IMR-90 (cell line): ENCODE measurements around the gene RC3H1. TPM values are rescaled to one million over a fixed set of nuclear protein-coding genes. Genes with fewer than 3 reads are reported as not detected.

ENCODE experiments used
- ATAC-seq: fragments of 200-7000 bp; cut with Tn5 transposase; 2 replicates; pipeline ENCODE4 v1.9.1; 2020; ENCODE audit warnings: low read depth, mild to moderate bottlenecking, moderate library complexity
- BruUV-seq: library from RNA; stranded (reverse); fragments of 400-500 nt; replicated peaks from 2 replicates; lab custom pipeline; 2021; lab: Mats Ljungman, UMichigan
- CTCF ChIA-PET: fragments of 300-600 bp; formaldehyde crosslinking; extraction: SDS; loops from one replicate; lab custom pipeline; 2021; ENCODE audit warnings: antibody characterized with exemption; lab: Yijun Ruan, JAX
- POLR2A ChIA-PET: fragments of 300-600 bp; sonication (Branson Sonifier 250); formaldehyde crosslinking; loops from one replicate; lab custom pipeline; 2022; ENCODE audit warnings: antibody characterized with exemption; ENCODE audit not compliant: unreplicated experiment; lab: Charles Lee
- DNase-seq: peaks from one replicate; pipeline ENCODE4 v3.0.0; 2013
- H2AFZ ChIP-seq: replicated peaks from 2 replicates; pipeline ENCODE3; 2013; ENCODE audit warnings: low read length, mild to moderate bottlenecking; ENCODE audit not compliant: poor library complexity
- H2AK5ac ChIP-seq: 2 replicates; pipeline ENCODE4 v1.6.1; 2013; ENCODE audit warnings: low read depth, low read length, inconsistent platforms
- H2AK9ac ChIP-seq: replicated peaks from 2 replicates; pipeline ENCODE3; 2013; ENCODE audit warnings: mild to moderate bottlenecking, low read depth, low read length, moderate library complexity; ENCODE audit not compliant: poor library complexity
- H2BK120ac ChIP-seq: 2 replicates; pipeline ENCODE4 v1.6.1; 2013; ENCODE audit warnings: low read depth, low read length, inconsistent platforms
- H2BK15ac ChIP-seq: 3 replicates; pipeline ENCODE4 v1.6.1; 2013; ENCODE audit warnings: low read depth, low read length, inconsistent platforms
- H2BK20ac ChIP-seq: 2 replicates; pipeline ENCODE4 v1.6.1; 2013; ENCODE audit warnings: low read depth, mild to moderate bottlenecking, inconsistent platforms, low read length, moderate library complexity
- H2BK5ac ChIP-seq: 2 replicates; pipeline ENCODE4 v1.6.1; 2013; ENCODE audit warnings: mild to moderate bottlenecking, low read depth, low read length, inconsistent platforms; ENCODE audit not compliant: poor library complexity, severe bottlenecking
- H3K14ac ChIP-seq: replicated peaks from 2 replicates; pipeline ENCODE4 v1.6.1; 2013; ENCODE audit warnings: low read depth, low read length, inconsistent platforms
- H3K18ac ChIP-seq: 2 replicates; pipeline ENCODE4 v1.6.1; 2013; ENCODE audit warnings: low read depth, low read length, control low read depth
- H3K23ac ChIP-seq: 2 replicates; pipeline ENCODE4 v1.6.1; 2013; ENCODE audit warnings: low read depth, low read length, inconsistent platforms
- H3K27ac ChIP-seq: 2 replicates; pipeline ENCODE4 v1.5.1; 2013; ENCODE audit warnings: mild to moderate bottlenecking, control low read depth, low read length; ENCODE audit not compliant: insufficient read depth
- H3K27me3 ChIP-seq: 2 replicates; pipeline ENCODE4 v1.6.1; 2013; ENCODE audit warnings: low read length; ENCODE audit not compliant: control insufficient read depth, insufficient read depth
- H3K36me3 ChIP-seq: 2 replicates; pipeline ENCODE4 v1.6.1; 2013; ENCODE audit warnings: low read length, mixed read lengths; ENCODE audit not compliant: control insufficient read depth, insufficient read depth
- H3K4ac ChIP-seq: 2 replicates; pipeline ENCODE4 v1.6.1; 2013; ENCODE audit warnings: low read depth, low read length, inconsistent platforms
- H3K4me1 ChIP-seq: 2 replicates; pipeline ENCODE4 v1.6.1; 2013; ENCODE audit warnings: low read length, mixed read lengths; ENCODE audit not compliant: control insufficient read depth, insufficient read depth
- H3K4me2 ChIP-seq: 2 replicates; pipeline ENCODE4 v1.6.1; 2013; ENCODE audit warnings: low read depth, mild to moderate bottlenecking, control low read depth, low read length, moderate library complexity
- H3K4me3 ChIP-seq: 2 replicates; pipeline ENCODE4 v1.5.1; 2013; ENCODE audit warnings: low read depth, mild to moderate bottlenecking, control low read depth, low read length, moderate library complexity; ENCODE audit not compliant: insufficient read depth
- H3K56ac ChIP-seq: 2 replicates; pipeline ENCODE4 v1.6.1; 2013; ENCODE audit warnings: low read length, inconsistent platforms; ENCODE audit not compliant: insufficient read depth; ENCODE audit errors: extremely low read depth
- H3K79me1 ChIP-seq, 2 experiments: 2 replicates each; pipeline ENCODE4 v1.6.1; 2013; ENCODE audit warnings: low read length in 2 of 2, inconsistent platforms in 1 of 2, low read depth in 1 of 2
- H3K9ac ChIP-seq: 2 replicates; pipeline ENCODE4 v1.6.1; 2013; ENCODE audit warnings: low read depth, low read length, control low read depth
- H3K9me1 ChIP-seq: 2 replicates; pipeline ENCODE4 v1.6.1; 2013; ENCODE audit warnings: low read length, inconsistent platforms; ENCODE audit not compliant: insufficient read depth
- H3K9me3 ChIP-seq: 2 replicates; pipeline ENCODE4 v1.6.1; 2013; ENCODE audit warnings: low read length; ENCODE audit not compliant: control insufficient read depth, insufficient read depth
- H4K20me1 ChIP-seq: 2 replicates; pipeline ENCODE4 v1.6.1; 2013; ENCODE audit warnings: low read length, inconsistent platforms; ENCODE audit not compliant: insufficient read depth
- H4K5ac ChIP-seq: 2 replicates; pipeline ENCODE4 v1.6.1; 2013; ENCODE audit warnings: mild to moderate bottlenecking, low read depth, low read length, control low read depth
- H4K8ac ChIP-seq, 2 experiments: 2 replicates each; pipeline ENCODE4 v1.6.1; 2013; ENCODE audit warnings: low read depth in 2 of 2, low read length in 2 of 2, control low read depth in 1 of 2, inconsistent platforms in 1 of 2
- H4K91ac ChIP-seq: 2 replicates; pipeline ENCODE4 v1.6.1; 2013; ENCODE audit warnings: low read depth, low read length, inconsistent platforms; ENCODE audit not compliant: insufficient read depth
- BHLHE40 ChIP-seq: fragments of 150-350 bp; IDR thresholded peaks from 2 replicates; pipeline ENCODE4 v1.6.1; 2016; ENCODE audit warnings: mild to moderate bottlenecking, low read depth, low read length
- CEBPB ChIP-seq: IDR thresholded peaks from 2 replicates; pipeline ENCODE4 v1.6.1; 2012; ENCODE audit warnings: low read depth, low read length, improper control_type of control experiment
- CHD1 ChIP-seq: IDR thresholded peaks from 2 replicates; pipeline ENCODE4 v1.6.1; 2012; ENCODE audit warnings: low read depth, low read length, improper control_type of control experiment
- CTCF ChIP-seq: conservative IDR thresholded peaks from 2 replicates; pipeline ENCODE4 v1.5.1; 2012; ENCODE audit warnings: mild to moderate bottlenecking, low read depth, low read length, improper control_type of control experiment
- FOS ChIP-seq: fragments of 150-350 bp; IDR thresholded peaks from 2 replicates; pipeline ENCODE4 v1.6.1; 2016; ENCODE audit warnings: low read depth, low read length
- MAFK ChIP-seq: IDR thresholded peaks from 2 replicates; pipeline ENCODE4 v1.6.1; 2012; ENCODE audit warnings: low read depth, low read length, improper control_type of control experiment
- MAZ ChIP-seq: IDR thresholded peaks from 2 replicates; pipeline ENCODE4 v1.6.1; 2012; ENCODE audit warnings: low read depth, mild to moderate bottlenecking, low read length, improper control_type of control experiment, moderate library complexity, borderline replicate concordance
- MXI1 ChIP-seq: IDR thresholded peaks from 2 replicates; pipeline ENCODE4 v1.6.1; 2012; ENCODE audit warnings: low read depth, mild to moderate bottlenecking, low read length, moderate library complexity, borderline replicate concordance
- NFE2L2 ChIP-seq: fragments of 150-350 bp; IDR thresholded peaks from 2 replicates; pipeline ENCODE4 v1.6.1; 2016; ENCODE audit warnings: low read depth, mild to moderate bottlenecking, low read length
- POLR2A ChIP-seq: IDR thresholded peaks from 2 replicates; pipeline ENCODE4 v1.6.1; 2012; ENCODE audit warnings: mild to moderate bottlenecking, low read depth, low read length
- RAD21 ChIP-seq: IDR thresholded peaks from 2 replicates; pipeline ENCODE4 v1.6.1; 2012; ENCODE audit warnings: low read length, improper control_type of control experiment
- RCOR1 ChIP-seq: IDR thresholded peaks from 2 replicates; pipeline ENCODE4 v1.6.1; 2012; ENCODE audit warnings: mild to moderate bottlenecking, low read length, improper control_type of control experiment; ENCODE audit not compliant: insufficient replicate concordance
- RFX5 ChIP-seq: IDR thresholded peaks from 2 replicates; pipeline ENCODE4 v1.8.0; 2012; ENCODE audit warnings: low read depth, mild to moderate bottlenecking, low read length, moderate library complexity
- SMC3 ChIP-seq: fragments of 150-350 bp; IDR thresholded peaks from 2 replicates; pipeline ENCODE4 v1.6.1; 2016; ENCODE audit warnings: low read depth, mild to moderate bottlenecking, antibody characterized with exemption, low read length, moderate library complexity
- WGBS, 2 experiments: methylation state at CpG; one replicate each; pipeline versions ENCODE4 v1.1.5 to v1.1.7; 2013; ENCODE audit warnings: missing lambda C conversion rate in 2 of 2; ENCODE audit not compliant: insufficient read length in 1 of 2; ENCODE audit errors: extremely low coverage in 2 of 2; 5-methylcytosine and 5-hydroxymethylcytosine counted together
- dilution Hi-C: fragments of 300-500 bp; cut with HindIII; formaldehyde crosslinking; loops from one replicate; pipeline ENCODE4 v1.14.3; 2018; ENCODE audit warnings: low sequenced_read_pairs; ENCODE audit not compliant: unreplicated experiment
- in situ Hi-C: fragments of 300-500 bp; cut with MboI; formaldehyde crosslinking; loops from 3 replicates; pipeline ENCODE4 v1.14.3; 2019; ENCODE audit warnings: low sequenced_read_pairs, inconsistent platforms, mixed read lengths
- intact Hi-C: fragments of 100-400 bp; cut with micrococcal nuclease; formaldehyde crosslinking; loops from 2 replicates; pipeline ENCODE4 v1.10.0; 2022
- polyA plus RNA-seq, 3 experiments: library from polyadenylated mRNA; depleted of rRNA; stranded (reverse); fragments of >200 nt; gene quantifications; 2 replicates each; pipeline ENCODE4 v1.2.3, GENCODE V29; 2012; ENCODE audit warnings: low replicate concordance in 1 of 3
- total RNA-seq: library from RNA; depleted of rRNA; stranded (reverse); fragments of >200 nt; gene quantifications from 2 replicates; pipeline ENCODE4 v1.2.3, GENCODE V29; 2012
- TF ChIP-seq, protein P1 (sequence below): fragments of 150-350 bp; IDR thresholded peaks from 2 replicates; pipeline ENCODE4 v1.6.1; 2017; ENCODE audit warnings: mild to moderate bottlenecking, antibody characterized with exemption, low read length, low read depth
- TF ChIP-seq, protein P2 (sequence below): fragments of 150-350 bp; IDR thresholded peaks from 2 replicates; pipeline ENCODE4 v1.6.1; 2016; ENCODE audit warnings: low read depth, mild to moderate bottlenecking, low read length, moderate library complexity, borderline replicate concordance

The RC3H1 gene
- total and polyA plus RNA-seq, 2 of the 4 experiments (the other 2 are of a cell fraction), result 5.1 to 39.3 TPM

- Histone ChIP-seq H3K36me3 (no peaks in the 10 kb centered on the region), H3K27ac (no peak overlapping the region), H3K4me3 (no peak overlapping the region), H3K4ac (no peak overlapping the region), H4K20me1 (no peaks in the 10 kb centered on the region), H3K14ac (no peak overlapping the region), H3K9me1 (no peaks in the 10 kb centered on the region), H2AK5ac (no peak overlapping the region), H3K27me3 (no peaks in the 10 kb centered on the region), H2BK120ac (no peak overlapping the region), H4K91ac (no peak overlapping the region), H3K23ac (no peak overlapping the region), H4K8ac (no peak overlapping the region), H3K4me1 (no peaks in the 10 kb centered on the region), H2BK20ac (no peak overlapping the region), H2AFZ (no peak overlapping the region), H3K9ac (no peak overlapping the region), H3K79me1 (no peaks in the 10 kb centered on the region), H3K18ac (no peak overlapping the region), H3K4me2 (no peak overlapping the region), H2AK9ac (no peak overlapping the region), H2BK15ac (no peak overlapping the region), H4K5ac (no peak overlapping the region), H3K9me3 (no peaks in the 10 kb centered on the region), H3K56ac (no peak overlapping the region), H2BK5ac (no peak overlapping the region)
- intact Hi-C loops, result no loop called here
- no TSS peak for BruUV-seq
- DNase-seq, result no peak
- dilution Hi-C loops, result no loop called here
- ChIA-PET CTCF (no interaction called here), POLR2A (no interaction called here)
- in situ Hi-C loops, result no loop called here
- TF ChIP-seq BHLHE40 (no peak), MXI1 (no peak), SMC3 (no peak), RCOR1 (no peak), RAD21 (no peak), CHD1 (no peak), RFX5 (no peak), MAZ (no peak), FOS (no peak), CTCF (no peak), CEBPB (no peak), NFE2L2 (no peak), POLR2A (no peak), MAFK (no peak)
- TF ChIP-seq, protein P1, sequence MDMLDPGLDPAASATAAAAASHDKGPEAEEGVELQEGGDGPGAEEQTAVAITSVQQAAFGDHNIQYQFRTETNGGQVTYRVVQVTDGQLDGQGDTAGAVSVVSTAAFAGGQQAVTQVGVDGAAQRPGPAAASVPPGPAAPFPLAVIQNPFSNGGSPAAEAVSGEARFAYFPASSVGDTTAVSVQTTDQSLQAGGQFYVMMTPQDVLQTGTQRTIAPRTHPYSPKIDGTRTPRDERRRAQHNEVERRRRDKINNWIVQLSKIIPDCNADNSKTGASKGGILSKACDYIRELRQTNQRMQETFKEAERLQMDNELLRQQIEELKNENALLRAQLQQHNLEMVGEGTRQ, result no peak
- TF ChIP-seq, protein P2, sequence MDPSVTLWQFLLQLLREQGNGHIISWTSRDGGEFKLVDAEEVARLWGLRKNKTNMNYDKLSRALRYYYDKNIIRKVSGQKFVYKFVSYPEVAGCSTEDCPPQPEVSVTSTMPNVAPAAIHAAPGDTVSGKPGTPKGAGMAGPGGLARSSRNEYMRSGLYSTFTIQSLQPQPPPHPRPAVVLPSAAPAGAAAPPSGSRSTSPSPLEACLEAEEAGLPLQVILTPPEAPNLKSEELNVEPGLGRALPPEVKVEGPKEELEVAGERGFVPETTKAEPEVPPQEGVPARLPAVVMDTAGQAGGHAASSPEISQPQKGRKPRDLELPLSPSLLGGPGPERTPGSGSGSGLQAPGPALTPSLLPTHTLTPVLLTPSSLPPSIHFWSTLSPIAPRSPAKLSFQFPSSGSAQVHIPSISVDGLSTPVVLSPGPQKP, result no peak
- no peak for ATAC-seq
- WGBS, 2 experiments, result no CpG with 5 or more reads among the region's 2 CpGs
Observed at GRCh38 chr1:173900427-173900826, 121.7 kb downstream of the RC3H1 start.
